Medulla oblongata (tissue), 1 donor: Measurements from ENCODE around the gene ARFGAP1.

Experiments
- DNase-seq: peaks from one replicate; pipeline ENCODE4 v3.0.0-alpha.2; 2015; ENCODE audit errors: extremely low spot score

The ARFGAP1 gene

GRCh38 chr20:63272105-63273058, at the start of gene ARFGAP1:
ARFGAP1 (plus strand) TSS chr20:63272813; CDS start chr20:63275581, 2,768 bp downstream.
- DNase-seq: peak; percentile 88

GRCh38 chr20:63223121-63223825, 49.3 kb upstream of the ARFGAP1 start:
- peak; percentile 52 for DNase-seq

GRCh38 chr20:63223826-63224207, 48.8 kb upstream of the ARFGAP1 start:
- no peak for DNase-seq

GRCh38 chr20:63224412-63225081, 48.1 kb upstream of the ARFGAP1 start:
- DNase-seq: peak; percentile 37

GRCh38 chr20:63225082-63225454, 47.5 kb upstream of the ARFGAP1 start:
- DNase-seq: no peak

GRCh38 chr20:63226042-63226943, 46.3 kb upstream of the ARFGAP1 start:
- DNase-seq: no peak

- no peak for DNase-seq
Observed at GRCh38 chr20:63227260-63227659, 45.4 kb upstream of the ARFGAP1 start.

- DNase-seq: no peak
Observed at GRCh38 chr20:63228806-63229205, 43.8 kb upstream of the ARFGAP1 start.

GRCh38 chr20:63230800-63231268, 41.8 kb upstream of the ARFGAP1 start:
- DNase-seq: peak; percentile 77

- no peak for DNase-seq
Observed at GRCh38 chr20:63232235-63233060, 40.2 kb upstream of the ARFGAP1 start.

- DNase-seq: no peak
Observed at GRCh38 chr20:63233061-63233344, 39.6 kb upstream of the ARFGAP1 start.

- DNase-seq: no peak
Observed at GRCh38 chr20:63233924-63234323, 38.7 kb upstream of the ARFGAP1 start.

- DNase-seq: no peak
Observed at GRCh38 chr20:63234693-63235398, 37.8 kb upstream of the ARFGAP1 start.

- no peak for DNase-seq
Observed at GRCh38 chr20:63235399-63235983, 37.1 kb upstream of the ARFGAP1 start, which contains the start of gene BIRC7. BIRC7 (plus strand) TSS chr20:63235905; CDS start chr20:63236097, 192 bp downstream.

GRCh38 chr20:63236116-63236837, 36.3 kb upstream of the ARFGAP1 start:
- no peak for DNase-seq

GRCh38 chr20:63238031-63238430, 34.6 kb upstream of the ARFGAP1 start:
- DNase-seq: no peak

- peak; percentile 70 for DNase-seq
Observed at GRCh38 chr20:63238514-63239125, 34.0 kb upstream of the ARFGAP1 start.

- no peak for DNase-seq
Observed at GRCh38 chr20:63239431-63239830, 33.2 kb upstream of the ARFGAP1 start.
